HG03135 (cell line): ENCODE results near the gene BRCA2.

ENCODE experiments used
- ATAC-seq: cut with Tn5 transposase; IDR thresholded peaks from one replicate; pipeline ENCODE4 v1.9.1; 2021; ENCODE audit warnings: mild to moderate bottlenecking, moderate library complexity; ENCODE audit not compliant: unreplicated experiment

Gene BRCA2

GRCh38 chr13:32428581-32429432 is 113.5 kb downstream of the BRCA2 start:
- ATAC-seq = no peak

DNA sequence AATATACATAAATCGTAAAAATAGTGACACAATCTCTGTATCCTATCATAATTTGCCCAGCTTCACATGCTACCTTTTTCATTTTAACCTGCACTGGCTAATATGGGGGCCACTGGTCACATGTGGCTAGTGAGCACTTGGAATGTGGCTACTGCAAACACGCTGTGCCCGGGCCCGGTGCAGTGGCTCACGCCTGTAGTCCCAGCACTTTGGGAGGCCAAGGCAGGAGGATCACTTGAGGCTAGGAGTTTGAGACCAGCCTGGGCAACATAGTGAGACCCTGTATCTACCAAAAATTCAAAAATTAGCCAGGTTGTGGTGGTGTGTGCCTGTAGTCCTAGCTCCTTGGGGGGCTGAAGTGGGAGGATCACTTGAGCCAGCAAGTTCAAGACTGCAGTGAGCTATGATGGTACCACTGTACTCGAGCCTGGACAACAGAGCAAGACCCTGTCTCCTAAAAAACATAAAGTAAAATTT is 114.2 kb downstream of the BRCA2 start:
- ATAC-seq = no peak

DNA sequence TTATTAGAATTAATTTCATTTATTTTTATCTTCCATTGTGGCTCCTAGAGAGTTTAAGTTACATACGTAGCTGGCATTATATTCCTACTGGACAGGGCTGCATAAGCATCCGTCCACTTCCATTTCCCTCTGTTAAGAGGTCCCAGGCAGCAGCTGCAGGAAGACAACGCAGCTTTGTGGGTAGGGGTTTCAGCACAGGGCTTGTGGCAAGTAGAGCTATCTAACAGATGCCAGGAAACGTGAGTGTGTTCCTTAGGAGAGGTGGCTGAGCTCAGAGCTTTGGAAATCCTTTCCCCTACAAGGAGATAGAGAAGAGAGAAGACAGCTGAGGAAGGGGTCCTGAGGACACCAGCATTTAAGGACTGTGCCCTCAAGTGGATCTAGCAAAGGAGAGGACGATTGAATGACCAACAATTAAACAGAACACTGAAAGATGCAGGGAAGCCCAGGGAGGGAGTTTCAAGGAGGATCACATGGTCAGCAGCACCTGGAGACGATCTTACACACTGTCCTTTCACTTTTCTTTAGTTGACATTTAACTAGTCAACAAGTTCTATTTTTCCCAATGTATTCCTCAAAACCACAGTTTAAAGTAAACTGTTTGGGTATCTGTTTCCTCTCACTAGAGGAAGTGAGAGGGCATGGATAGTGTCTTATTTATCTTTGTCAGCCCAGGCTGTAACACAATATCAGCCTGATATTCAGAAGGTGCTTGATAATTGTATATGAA is 114.9 kb downstream of the BRCA2 start:
- no peak for ATAC-seq

- ATAC-seq = no peak
These were observed 116.1 kb downstream of the BRCA2 start for GRCh38 chr13:32431361-32431760.

GRCh38 chr13:32432856-32433255 is 117.5 kb downstream of the BRCA2 start:
- ATAC-seq = no peak

DNA sequence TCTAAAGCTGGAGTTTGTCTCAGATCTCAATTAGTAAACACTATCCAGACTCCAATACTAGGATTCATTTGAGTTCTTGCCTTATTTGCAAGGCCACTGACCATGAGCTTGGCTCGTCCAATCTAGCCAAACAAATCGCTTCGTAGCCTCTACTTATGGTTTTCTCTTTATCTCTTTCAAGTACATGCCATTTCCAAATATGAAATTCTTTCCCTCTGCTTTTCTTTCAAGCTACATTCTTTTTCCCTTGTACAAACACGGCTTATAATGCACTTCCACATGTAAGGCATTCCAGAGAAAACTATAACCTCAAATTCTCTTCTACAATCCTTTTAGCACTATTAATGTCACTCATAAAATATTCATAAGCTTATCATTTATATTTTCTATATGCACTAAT is 123.6 kb downstream of the BRCA2 start:
- no peak for ATAC-seq

DNA sequence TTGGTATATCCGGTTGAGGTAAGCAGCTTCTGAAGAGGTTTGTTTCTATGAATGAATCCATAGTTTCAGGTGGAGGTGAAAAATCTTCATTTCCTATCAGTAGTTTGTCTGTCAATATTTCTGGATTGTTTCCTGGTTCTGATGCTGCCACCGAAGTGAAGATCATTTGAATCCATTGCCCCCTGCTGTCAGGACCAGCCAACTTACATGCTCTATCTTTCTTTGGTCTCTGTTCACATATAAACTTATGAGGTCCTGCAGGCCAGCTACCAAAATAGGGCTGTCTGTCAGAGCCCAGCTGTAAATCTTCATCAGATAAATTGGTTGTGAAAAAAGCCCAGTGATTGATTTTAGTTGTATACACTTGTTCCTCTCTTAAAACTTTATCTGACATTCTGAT is 127.8 kb downstream of the BRCA2 start:
- no peak for ATAC-seq

DNA sequence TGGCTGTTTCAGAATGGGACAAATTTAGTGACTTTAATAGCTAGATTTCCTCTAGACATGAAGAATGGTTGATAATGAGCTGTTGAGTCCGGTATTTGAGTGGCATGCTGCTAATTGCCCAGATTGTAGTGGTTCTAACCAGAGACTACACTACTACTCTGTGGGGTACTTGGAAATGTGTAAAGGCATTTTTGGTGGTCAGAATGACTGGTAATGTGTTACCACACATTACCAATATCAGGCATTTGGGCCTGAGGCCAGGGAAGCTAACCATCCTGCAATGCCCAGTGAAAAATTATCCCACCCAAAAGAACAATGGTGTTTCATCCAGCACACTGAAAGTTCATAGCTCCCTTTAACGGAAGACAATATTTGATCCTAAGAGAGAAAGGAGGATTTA is 130.2 kb downstream of the BRCA2 start:
- no peak for ATAC-seq

DNA sequence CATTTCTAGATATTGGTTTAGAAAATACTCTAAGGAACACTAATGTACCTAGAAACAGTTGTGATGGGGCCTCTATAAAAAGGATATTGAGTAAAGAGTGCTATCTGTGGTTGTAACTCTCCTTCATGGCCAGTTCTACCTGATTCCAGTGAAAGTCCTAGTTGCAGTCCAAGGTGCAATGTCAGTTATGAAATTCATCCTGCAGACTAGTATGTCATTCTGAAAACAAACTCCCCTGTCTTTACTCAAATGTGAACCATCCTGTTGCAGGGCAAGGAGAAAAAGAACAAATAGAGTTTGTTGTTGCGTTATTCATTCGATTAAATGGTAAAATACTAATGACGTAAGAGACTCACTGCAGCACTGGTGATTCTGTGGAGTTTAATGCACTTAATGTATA is 130.9 kb downstream of the BRCA2 start:
- no peak for ATAC-seq

DNA sequence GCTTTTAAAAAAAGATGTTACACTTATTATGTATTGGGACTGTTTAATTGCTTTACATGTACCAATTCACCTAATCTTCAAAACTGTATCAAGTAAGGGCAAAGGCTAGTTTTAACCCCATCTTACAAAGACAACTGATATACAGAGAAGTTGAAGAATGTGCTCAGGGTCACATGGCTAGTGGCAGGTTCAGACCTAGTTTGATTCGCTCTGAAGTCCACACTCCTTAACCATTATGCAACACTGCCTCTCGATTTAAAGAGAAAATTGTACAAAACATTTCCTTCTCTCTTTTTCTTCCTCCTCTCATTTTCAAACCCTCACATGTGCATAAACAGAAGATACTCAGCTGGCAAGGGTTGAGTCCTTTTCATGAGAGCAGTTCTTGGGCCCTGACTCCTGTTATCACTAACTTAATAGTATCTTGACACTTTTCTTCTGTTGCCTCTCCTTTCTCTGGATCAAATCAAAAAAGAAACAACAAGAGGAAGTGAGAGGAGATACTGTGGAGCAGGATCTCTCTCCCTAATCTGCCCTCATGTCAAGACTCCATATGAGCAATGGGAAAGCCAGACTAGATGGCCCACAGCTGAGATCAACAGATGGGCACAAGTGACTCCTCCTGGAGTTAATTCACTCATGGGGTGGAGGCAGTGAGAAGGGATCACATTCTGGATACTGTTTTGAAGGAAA is 131.6 kb downstream of the BRCA2 start:
- ATAC-seq = no peak

GRCh38 chr13:32447894-32448623 is 132.8 kb downstream of the BRCA2 start:
- ATAC-seq = no peak

- ATAC-seq = no peak
These were observed 133.7 kb downstream of the BRCA2 start for GRCh38 chr13:32448972-32449371.
